SK-N-SH (cell line): ENCODE measurements around the gene PRTFDC1. TPM values are rescaled to one million over a fixed set of nuclear protein-coding genes. Genes with fewer than 3 reads are reported as not detected.

ENCODE experiments used
- polyA plus RNA-seq, 3 experiments: library from polyadenylated mRNA; depleted of rRNA; stranded (reverse); fragments of >200 nt; gene quantifications; 2 replicates each; pipeline ENCODE4 v1.2.3, GENCODE V29; 2012
- small RNA-seq, 7 experiments: library from RNA; depleted of rRNA; stranded (forward); fragments of <200 nt; gene quantifications; one replicate each; pipeline ENCODE3, GENCODE V24; 2012

The PRTFDC1 gene
- polyA plus RNA-seq, 1 of the 3 experiments (the other 2 are of a cell fraction): 6.6 TPM

Small RNAs within 50 kb of the gene (small RNA-seq; reads per million reads assigned to genes)
- 0 reads per million in 7 experiments for gene AL512598.1
- 0 reads per million in 7 experiments for gene RN7SKP241

Other genes starting within 250 kb of the PRTFDC1 start
- 27.8 and 35.5 TPM in 2 replicates for gene ARHGAP21, start 228.7 kb downstream of the PRTFDC1 start, polyA plus RNA-seq (2012; rRNA removed)
- 0.06 and 0.13 TPM in 2 replicates for gene ENKUR, start 63.6 kb upstream of the PRTFDC1 start, polyA plus RNA-seq (2012; rRNA removed)
- 1.3 and 1.9 TPM in 2 replicates for gene THNSL1, start 64.0 kb upstream of the PRTFDC1 start, polyA plus RNA-seq (2012; rRNA removed)
- gene GPR158, start 222.4 kb upstream of the PRTFDC1 start, polyA plus RNA-seq (2012; rRNA removed): not detected in 2 replicates